HG03159 (cell line): Measurements from ENCODE around the gene SIRT4.
"Not testable (repeated sequence)": the region's sequence is repeated elsewhere in the genome, so short reads cannot be mapped to it uniquely, and the experiment has no call there.

ENCODE experiments used
- ATAC-seq: cut with Tn5 transposase; IDR thresholded peaks from one replicate; pipeline ENCODE4 v1.9.1; 2021; ENCODE audit warnings: mild to moderate bottlenecking, moderate library complexity; ENCODE audit not compliant: unreplicated experiment

The SIRT4 gene

DNA sequence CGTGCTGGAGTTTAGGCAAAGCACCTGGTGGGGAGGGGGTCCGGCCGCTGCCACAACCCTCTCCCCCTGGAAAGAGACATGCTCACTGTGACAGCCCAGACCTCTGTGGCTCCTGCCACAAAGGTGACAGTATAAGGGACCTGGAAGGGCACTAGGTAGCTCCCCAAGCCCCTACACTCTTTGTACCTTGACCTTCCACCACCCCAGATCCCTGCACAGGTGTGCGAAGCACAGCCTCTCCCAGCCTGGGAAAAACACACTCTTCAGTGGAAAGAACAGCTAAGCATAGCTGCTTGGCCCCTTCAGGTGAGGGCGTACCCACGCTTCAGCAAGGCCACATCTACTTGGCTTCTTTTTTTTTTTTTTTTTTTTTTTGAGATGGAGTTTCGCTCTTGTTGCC is 30.4 kb downstream of the SIRT4 start:
- ATAC-seq: no peak

DNA sequence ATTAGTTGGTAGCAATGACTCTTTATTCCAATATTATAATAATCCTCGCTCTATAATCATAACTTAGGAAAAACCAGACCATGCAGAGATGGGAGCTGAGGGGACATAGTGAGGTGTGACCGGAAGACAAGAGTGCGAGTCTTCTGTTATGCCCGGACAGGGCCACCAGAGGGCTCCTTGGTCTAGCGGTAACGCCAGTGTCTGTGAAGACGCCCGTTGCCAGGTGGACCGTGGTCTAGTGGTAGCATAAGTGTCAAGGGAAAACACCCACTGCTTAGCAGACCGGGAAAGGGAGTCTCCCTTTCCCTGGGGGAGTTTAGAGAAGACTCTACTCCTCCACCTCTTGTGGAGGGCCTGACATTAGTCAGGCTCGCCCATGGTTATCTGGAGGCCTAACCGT is 33.3 kb downstream of the SIRT4 start:
- not testable (repeated sequence) for ATAC-seq

DNA sequence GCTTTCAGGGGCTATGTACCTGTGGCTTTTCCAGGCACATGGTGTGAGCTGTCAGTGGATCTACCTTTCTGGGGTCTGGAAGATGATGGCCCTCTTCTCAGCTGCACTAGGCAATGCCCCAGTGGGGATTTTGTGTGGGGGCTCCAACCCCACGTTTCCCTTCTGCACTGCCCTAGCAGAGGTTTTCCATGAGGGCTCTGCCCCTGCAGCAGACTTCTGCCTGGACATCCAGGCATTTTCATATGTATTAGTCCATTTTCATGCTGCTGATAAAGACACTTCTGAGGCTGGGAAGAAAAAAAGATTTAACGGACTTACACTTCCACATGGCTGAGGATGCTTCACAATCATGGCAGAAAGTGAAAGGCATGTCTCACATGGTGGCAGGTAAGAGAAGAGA is 34.3 kb downstream of the SIRT4 start:
- not testable (repeated sequence) for ATAC-seq

DNA sequence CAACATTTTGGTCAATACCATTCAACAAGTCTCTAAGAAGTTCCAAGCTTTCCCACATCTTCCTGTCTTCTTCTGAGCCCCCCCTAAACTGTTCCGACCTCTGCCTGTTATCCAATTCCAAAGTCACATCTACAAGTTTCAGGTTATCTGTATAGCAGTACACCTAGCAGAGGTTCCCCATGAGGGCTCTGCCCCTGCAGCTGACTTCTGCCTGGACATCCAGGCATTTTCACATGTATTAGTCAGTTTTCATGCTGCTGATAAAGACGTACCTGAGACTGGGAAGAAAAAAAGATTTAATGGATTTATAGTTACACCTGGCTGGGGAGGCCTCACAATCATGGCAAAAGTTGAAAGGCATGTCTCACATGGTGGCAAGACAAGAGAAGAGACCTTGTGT is 35.6 kb downstream of the SIRT4 start:
- ATAC-seq: no peak

DNA sequence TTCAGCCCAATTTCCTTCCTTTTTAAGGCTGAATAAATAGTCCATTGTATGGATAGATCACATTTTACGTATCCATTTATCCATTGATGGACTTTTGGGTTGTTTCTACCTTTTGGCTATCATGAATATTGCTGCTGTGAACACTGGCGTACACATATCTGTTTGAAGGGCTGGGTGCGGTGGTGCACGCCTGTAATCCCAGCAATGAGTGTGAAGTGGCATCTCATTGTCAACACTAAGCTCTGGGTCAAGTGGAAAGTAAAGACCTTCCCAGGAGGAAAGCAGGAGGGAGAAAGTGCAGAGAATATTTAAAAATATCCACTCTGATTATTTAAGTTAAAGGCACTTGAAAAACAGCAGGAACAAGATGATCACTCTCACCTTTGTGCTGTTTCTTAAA is 37.1 kb downstream of the SIRT4 start:
- no peak for ATAC-seq

DNA sequence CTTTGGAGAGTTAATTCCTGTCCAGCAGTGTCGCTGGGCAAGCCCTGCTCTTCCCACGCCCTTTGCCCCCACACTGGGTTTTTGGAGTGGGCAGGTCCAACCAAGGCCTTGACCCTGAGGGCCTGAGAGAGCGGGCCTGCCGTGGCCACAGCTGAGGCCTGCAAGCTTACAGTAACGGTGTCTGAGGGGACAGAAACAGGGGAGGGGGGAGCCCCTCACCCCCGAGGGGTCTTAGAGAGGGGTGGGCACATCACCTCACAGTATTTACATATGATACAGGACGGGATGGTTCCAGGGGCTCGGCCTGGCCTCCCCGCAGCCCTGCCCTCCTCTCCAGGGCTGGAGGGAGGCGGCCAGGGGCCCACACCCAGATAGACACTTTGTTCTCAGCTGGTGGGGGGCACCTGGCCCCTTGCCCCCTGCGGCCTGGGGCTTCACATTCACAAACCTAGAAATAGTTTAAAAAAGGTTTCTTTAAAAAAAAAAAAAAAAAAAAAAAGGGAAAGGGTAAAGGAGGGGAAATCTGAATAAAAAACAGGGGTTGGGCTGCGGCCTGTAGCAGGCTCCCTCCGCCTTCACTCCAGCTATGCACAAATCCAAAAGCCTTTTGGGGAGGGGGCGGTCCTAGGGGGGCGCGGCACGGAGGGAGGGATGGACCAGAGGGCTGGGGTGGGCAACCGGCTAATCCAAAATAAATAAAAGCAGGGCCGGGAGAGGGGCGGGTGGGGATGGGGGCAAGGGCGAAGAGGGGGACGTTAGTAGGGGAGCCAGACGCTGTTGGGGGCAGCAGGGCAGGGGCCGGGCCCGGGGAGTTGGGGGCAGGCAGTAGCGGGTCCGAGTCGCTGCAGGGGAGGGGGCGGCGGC is 40.3 kb downstream of the SIRT4 start:
- ATAC-seq: no peak

DNA sequence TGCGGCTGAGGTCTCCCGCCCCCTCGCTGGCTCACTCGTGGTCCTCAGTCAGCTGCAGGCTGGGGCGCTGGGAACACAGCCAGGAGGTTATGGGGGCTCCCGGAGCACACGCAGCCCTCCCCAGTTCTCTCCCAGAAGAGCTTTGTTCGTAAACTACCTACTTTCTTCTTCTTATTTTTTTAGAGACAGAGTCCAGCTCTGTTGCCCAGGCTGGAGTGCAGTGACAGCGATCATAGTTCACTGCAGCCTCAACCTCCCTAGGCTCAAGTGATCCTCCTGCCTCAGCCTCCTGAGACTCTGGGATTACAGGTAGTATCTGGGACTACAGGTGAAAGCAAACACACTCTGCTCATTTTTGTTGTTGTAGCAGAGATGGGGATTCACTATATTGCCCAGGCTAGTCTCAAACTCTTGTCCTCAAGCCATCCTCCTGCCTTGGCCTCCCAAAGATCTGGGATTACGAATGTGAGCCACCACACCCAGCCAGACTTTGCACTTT is 41.0 kb downstream of the SIRT4 start:
- ATAC-seq: no peak

DNA sequence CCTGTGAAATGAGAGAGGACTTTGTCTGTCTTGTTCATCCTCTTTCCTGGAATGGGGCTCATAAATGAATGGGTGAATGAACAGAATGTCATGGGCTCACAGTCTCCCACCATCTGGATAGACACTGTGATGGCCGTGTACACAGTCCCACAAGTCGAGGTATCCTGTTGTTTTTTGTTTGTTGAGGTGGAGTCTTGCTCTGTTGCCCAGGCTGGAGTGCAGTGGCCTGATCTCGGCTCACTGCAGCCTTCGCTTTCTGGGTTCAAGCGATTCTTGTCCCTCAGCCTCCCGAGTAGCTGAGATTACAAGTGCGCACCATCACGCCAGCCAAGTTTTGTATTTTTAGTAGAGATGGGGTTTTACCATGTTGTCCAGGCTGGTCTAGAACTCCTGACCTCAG is 41.6 kb downstream of the SIRT4 start:
- ATAC-seq: no peak

DNA sequence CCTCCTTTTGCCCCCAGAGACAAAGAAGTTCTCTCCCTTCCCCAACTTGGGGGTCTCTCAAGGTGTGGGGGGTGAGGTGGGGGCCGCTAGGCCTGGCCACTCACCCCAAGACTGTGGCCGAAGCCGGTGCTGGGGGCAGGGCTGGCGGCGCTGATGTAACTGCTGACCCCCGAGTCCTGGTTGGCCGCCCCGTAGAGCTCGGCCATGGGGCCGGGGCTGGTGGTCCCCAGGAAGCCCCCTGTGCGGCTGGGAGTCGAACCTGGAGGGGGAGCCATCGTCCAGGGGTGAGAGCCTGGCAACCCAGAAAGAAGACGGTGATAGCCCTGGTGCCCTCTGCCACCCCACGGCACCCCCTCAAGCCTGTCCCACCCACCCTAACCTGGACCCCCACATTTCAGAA is 43.9 kb downstream of the SIRT4 start:
- no peak for ATAC-seq

DNA sequence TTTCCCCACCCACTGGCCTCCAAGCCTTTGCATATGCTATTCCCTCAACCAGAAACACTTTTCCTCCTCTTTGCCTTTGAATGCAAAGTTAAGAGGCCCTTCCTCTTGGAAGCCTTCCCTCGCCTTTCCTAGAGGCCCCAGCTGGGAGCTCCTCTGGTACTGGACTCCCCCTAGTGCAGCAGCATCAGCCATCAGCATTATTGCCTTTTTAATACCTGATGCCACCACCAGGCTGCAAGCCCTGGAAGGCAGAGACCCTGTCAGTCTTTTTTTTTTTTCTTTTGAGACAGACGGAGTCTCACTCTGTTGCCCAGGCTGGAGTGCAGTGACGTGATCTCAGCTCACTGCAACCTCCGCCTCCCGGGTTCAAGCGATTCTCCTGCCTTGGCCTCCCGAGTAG is 44.6 kb downstream of the SIRT4 start:
- ATAC-seq: no peak

DNA sequence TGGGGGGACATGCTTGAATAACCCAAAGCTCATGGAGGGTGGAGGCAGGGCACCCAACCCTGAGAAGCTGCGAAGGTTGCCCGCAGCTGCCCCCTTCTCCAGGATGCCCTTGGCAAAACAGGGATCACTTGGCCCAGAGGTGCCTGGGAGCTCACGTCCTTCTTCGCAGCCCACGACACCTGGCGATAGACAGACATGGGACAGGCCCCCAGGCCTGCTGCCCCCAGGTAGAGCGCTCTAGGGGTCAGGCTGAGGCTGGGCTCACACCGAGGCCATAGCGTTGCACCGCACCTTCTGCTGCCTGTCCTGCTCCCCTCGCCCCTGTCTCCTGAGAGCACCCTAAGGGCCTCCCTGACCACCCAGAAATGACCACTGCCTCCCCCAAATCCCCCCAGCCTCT is 45.6 kb downstream of the SIRT4 start:
- no peak for ATAC-seq

DNA sequence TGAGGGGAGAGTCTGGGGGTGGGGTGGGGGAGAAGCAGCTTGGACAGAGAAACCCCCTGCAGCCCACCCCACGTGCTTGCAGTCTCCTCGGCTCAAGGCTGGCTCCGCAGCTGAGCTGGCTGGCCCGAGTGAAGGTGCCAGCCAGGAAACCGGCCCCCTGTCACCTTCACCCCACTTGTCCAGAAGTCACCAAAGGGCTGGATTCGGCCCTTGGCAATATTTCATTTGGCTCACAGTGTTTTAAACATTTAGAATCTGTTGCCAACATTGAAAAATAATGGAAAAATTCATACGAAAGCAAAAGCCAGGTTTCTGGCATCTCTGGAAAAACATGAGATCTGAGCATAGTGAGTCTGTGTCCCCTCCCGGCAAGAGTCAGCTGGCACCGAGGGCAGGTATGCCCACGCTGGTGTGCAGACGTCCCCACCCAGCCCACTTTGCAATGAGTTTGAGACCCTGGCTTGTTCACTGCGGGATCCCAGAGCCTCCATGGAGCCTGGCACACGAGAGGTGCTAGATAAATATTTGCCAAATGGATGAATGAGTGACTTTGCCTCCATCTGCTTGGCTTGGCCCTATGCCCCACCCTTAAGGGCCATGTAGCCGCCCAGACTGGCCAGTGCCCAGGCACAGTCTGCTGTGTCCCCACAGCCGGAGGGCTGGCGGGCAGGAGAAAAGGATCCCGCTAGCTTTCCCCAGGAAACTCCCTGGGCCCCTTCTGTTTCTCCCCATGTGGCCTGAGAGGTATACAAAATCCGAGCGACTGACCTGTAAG is 48.6 kb downstream of the SIRT4 start:
- no peak for ATAC-seq

DNA sequence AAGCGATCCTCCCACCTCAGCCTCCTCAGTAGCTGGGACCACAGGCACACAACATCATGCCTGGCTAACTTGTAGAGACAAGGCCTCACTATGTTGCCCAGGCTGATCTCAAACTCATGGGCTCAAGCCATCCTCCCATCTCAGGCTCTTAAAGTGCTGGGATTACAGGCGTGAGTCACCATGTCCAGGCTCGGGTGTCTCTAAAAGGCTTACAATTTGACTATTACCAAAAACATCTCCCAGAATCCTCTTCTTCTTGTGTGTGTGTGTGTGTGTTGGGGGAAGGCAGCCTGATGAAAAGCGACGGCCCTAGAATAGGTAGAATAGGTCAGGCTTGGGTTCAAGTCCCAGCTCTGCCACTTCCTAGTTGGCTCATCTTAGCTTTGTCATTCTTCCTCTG is 50.0 kb downstream of the SIRT4 start:
- ATAC-seq: no peak

DNA sequence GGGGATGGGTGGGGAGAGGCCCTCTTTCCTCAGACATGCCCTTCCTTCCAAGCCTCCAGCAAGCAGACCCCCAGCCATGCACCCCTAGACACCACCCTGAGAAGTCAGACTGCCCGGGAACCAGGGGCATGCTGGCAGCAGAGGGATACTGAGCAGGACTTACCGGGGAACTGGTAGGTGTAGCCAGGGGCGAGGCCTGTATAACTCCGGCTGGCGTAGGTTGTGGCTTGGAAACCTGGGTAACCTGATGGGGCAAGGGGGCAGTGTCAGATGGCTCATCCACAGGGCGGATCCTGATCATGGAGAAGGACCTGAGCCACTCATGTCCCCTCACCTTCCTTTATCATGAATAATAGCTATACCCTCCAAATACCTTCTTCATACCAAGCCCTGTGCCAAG is 51.0 kb downstream of the SIRT4 start:
- ATAC-seq: no peak

DNA sequence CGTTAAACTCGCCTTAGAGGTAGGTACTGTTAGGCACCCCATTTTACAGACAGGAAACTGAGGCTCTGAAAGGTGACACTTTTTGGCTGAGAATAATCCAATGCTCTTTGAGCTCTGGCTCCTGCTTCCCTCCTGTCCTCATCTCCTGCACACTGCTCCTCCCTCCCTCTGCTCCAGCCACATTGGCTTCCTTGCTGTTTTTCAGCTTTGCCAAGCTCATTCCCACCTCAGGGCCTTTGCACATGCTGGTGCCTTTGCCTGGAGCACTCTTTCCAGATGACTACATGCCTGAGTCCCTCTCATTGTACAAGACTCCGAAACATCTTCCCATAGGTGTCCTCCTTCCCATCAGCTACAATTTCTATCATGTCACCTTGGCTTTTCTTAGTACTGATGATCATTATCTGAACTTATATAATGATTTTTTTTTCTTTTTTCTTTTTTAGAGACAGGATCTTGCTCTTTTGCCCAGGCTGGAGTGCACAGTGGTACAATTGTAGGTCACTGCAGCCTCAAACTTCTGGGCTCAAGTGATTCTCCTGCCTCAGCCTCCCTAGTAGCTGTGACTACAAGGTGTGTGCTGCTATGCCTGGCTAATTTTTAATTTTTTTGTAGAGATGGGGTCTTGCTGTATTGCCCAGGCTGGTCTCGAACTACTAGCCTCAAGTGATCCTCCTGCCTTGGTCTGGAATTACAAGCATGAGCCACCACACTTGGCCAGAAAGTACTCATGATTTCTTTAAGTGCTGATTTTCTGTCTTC is 51.6 kb downstream of the SIRT4 start:
- no peak for ATAC-seq

DNA sequence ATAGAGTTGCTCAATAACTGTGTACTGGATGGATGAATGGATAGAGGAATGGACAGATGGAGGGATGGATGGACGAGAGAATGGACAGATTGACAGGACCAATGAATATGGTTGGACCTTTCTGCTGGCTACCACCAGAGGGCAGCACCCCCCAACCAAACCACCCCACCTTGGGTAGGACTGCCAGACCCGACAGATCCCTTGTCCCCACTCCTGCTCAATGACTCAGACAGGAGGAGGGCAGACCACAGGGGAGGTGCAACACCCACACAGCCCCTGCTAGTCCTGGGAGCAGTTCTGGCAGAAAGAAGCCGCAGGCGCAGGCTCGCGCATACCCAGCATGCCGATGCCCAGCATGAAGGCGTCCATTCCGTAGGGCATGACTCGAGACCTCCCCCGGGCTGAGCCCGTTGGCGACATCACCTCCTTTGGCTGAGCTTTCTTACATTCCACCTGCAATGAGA is 54.5 kb downstream of the SIRT4 start:
- no peak for ATAC-seq

DNA sequence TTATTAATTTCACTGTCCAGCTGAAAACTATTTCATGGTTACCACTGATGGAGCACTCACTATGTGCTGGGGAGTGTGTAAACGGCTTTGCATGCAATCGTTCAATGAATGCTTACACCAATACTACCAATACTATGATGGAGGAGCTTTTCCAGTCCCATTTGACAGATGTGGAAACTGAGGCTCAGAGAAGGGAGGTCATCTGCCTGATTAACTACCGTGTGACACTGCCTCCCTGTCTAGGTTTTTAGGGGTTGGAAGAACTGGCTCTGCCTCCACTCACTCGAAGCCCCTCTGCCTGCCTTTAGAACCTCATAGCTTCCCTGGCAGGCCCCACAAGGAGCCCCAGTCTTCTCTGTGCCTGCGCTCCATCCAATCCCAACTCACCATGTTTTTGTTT is 55.0 kb downstream of the SIRT4 start:
- no peak for ATAC-seq

DNA sequence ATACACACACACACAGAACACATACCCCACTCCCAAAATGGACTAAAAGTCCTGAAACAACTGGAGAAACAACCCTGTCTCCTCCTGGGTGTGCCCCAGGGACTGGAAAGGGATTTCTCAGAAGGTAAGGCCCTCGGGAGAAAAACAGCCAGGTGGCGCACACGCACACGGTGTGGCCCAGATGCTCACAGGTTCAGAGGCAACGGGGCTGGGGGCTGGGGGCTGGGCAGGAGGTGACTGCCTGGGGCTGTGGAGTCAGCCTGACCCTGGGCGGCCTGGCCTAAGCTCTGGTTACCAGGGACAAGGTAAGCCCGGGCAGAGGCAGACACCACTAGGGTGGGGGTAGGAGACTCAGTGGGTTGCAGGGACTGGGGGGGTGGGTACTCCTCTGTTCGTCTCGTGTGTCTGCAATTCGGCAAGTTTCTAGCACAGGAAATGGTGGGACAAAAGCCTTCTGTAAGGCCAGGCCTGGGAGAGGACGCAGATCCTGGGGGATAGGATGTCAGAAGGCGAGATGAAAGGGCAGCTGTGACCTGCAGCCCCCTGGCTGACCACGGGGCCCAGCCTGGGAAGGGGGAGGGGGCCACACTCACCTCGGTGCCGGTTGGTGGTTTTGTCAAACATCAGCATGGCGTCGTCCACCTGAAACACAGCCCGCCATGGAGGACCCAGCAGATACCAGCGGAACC is 56.4 kb downstream of the SIRT4 start:
- no peak for ATAC-seq

DNA sequence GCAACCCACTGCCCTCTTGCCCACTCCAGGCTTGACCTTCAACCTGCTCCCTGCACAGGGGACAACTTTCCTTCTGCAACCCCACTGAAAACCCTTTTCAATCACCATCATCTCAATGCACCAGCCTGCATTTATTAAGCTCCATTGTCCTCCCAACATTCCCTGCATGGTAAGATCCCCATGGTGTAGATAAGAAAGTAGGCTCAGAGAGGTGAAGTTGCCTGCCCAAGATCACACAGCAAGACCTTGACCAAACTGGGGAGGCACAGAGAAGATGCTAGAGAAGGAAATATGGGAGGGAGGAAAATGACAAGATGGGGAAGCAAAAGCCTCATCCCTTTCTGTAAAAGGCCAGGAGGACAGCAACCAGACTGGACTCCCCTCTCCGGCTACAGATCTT is 57.0 kb downstream of the SIRT4 start:
- no peak for ATAC-seq

DNA sequence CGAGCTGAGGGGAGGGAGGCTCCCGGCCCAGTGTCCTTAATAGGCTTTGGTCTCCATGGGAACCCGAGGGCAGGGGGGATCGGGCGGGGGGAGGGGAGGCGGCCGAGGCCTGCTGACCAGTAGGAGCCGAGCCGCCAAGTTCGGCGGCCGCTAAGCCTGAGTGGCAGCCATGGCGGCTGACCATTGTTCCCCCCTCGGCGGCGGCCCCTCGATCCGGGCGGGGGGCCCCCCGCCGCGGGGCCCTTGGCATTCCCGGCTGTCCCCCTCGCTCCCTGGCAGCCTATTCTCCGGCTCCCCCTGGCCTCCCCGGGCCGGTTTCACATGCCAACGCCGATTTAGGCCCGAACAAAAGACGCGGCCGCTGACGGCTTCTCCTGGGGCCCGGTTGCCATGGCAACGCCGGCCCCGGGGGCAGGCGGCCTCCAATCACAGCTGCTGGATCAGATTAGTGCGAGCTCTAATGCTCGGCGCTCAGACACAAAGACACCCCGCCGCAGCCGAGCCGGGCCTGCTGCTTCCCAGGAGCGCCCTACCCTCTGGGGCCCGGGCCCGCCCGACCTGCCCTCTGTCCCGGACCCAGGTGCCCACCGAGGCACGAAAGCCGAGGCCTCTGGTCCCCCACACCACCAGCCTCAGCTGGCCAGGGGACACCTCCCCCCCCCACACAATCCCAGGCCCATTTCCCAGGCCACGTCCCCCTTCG is 59.5 kb downstream of the SIRT4 start:
- no peak for ATAC-seq
